DOHH2 (cell line): Measurements from ENCODE around the gene TIMP1.

Experiments
- EZH2phosphoT487 ChIP-seq: fragments of 200-600 bp; sonication (generic); IDR thresholded peaks from 2 replicates; pipeline ENCODE4 v1.6.1; 2017; ENCODE audit warnings: borderline replicate concordance, mild to moderate bottlenecking, antibody characterized with exemption, low read length, moderate library complexity, mixed read lengths
- TF ChIP-seq, protein P1 (sequence below): fragments of 200-600 bp; sonication (generic); IDR thresholded peaks from one replicate; pipeline ENCODE4 v1.5.1; 2014; ENCODE audit warnings: antibody characterized with exemption, mild to moderate bottlenecking, low read depth, low read length; ENCODE audit not compliant: poor library complexity, severe bottlenecking

DNA sequence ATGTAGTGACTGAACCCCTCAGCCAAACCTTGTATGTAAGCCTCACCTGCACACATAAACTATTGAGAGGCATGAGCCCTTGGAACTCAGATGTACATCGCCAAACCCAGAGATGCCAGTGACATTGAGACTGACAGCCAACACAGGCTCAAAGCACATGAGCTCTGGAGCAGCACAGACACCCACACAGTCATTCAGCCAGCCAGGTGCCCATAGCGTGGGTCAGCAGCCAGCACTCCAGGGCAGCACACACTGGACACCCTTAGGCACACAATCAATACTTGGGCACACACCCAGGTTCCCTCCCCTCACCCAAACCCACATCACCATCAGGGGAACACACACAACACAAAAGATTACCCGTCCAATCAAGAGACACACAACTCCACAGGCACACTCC is 4.3 kb upstream of the TIMP1 start:
- TF ChIP-seq, protein P1, sequence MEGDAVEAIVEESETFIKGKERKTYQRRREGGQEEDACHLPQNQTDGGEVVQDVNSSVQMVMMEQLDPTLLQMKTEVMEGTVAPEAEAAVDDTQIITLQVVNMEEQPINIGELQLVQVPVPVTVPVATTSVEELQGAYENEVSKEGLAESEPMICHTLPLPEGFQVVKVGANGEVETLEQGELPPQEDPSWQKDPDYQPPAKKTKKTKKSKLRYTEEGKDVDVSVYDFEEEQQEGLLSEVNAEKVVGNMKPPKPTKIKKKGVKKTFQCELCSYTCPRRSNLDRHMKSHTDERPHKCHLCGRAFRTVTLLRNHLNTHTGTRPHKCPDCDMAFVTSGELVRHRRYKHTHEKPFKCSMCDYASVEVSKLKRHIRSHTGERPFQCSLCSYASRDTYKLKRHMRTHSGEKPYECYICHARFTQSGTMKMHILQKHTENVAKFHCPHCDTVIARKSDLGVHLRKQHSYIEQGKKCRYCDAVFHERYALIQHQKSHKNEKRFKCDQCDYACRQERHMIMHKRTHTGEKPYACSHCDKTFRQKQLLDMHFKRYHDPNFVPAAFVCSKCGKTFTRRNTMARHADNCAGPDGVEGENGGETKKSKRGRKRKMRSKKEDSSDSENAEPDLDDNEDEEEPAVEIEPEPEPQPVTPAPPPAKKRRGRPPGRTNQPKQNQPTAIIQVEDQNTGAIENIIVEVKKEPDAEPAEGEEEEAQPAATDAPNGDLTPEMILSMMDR = no peak
- no peak for TF ChIP-seq EZH2phosphoT487
